ENCODE data around the gene FUT7. TPM values are rescaled to one million over a fixed set of nuclear protein-coding genes. Genes with fewer than 3 reads are reported as not detected.

The FUT7 gene
- total RNA-seq, 1 experiment from 2014 or later = not detected

DNA sequence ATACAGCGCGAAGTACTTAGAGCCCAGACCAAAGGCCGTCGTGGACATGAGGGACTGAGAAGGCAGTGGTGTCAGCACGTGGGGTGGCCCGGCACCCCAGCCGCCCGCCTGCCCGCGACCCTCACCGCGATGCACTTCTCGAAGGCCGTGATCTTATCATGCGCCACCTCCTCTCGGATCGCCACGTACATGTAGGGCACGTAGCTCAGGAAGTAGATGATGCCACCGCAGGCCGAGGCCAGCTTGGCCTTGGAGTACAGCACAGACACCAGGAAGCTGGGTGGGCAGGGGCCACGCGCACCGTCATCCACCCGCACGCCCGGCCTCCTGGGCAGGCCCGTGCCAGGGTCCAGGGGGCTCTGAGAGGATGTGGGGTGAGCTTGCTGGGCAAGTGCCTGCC, 14.8 kb downstream of the FUT7 start:
- no peak overlapping the region for H3K27ac ChIP-seq (ENCODE audit: low read depth, low read length)
- POLR2A ChIA-PET = no interaction called here
- H3K9me2 ChIP-seq (ENCODE audit: insufficient read depth) = no peaks in the 10 kb centered on the region
- H3K9me3 ChIP-seq (ENCODE audit: control insufficient read depth in 1 of 2, insufficient read depth in 1 of 2, low read depth in 1 of 2, low read length in 2 of 2) = no peaks in the 10 kb centered on the region
- H4K20me1 ChIP-seq (ENCODE audit: insufficient read depth) = no peaks in the 10 kb centered on the region
- H3K27me3 ChIP-seq (ENCODE audit: insufficient read depth, low read length) = no peaks in the 10 kb centered on the region
- CTCF ChIA-PET = interaction anchor here (1.2 kb wide), 1 partner anchor 12 kb away, joined by 4 read pairs; no protein-coding TSS in a partner anchor
- BruUV-seq (replicated peaks) = no TSS peak
- no peak overlapping the region for H3K4me2 ChIP-seq (ENCODE audit: low read length)
- H3K79me2 ChIP-seq (ENCODE audit: insufficient read depth, low read length) = no peaks in the 10 kb centered on the region
- no peak overlapping the region for H3K4me3 ChIP-seq (replicated peaks in 1 of 2; ENCODE audit: low read depth in 1 of 2, low read length in 2 of 2)
- no peak for TF ChIP-seq SRF (IDR thresholded peaks at IDR 0.05; ENCODE audit: low read depth)
- TF ChIP-seq ELF1 (IDR thresholded peaks at IDR 0.05; ENCODE audit: borderline replicate concordance, low read depth) = no peak
- TF ChIP-seq SIN3A (IDR thresholded peaks at IDR 0.05; ENCODE audit: low read depth) = no peak
- RAD21 ChIA-PET (ENCODE audit: low non-redundant PET in 1 of 2, low total read pairs in 2 of 2, uncharacterized antibody in 2 of 2, unreplicated experiment in 2 of 2) = no interaction called here
- ATAC-seq (no peak), DNase-seq (ENCODE audit: low read depth, low spot score) (no peak)
- intact Hi-C loops (cut with micrococcal nuclease) = no loop called here
- peaks cover 0 to under 1% of the 10 kb centered on the region in 2 experiments; a peak in 1 of 4 replicates for H3K4me1 ChIP-seq (ENCODE audit: control insufficient read depth in 1 of 2, insufficient read depth in 2 of 2, low read length in 2 of 2)
- H3K36me3 ChIP-seq (ENCODE audit: control insufficient read depth in 1 of 2, insufficient read depth in 2 of 2, low read length in 2 of 2) = peaks cover 19 to 27% of the 10 kb centered on the region in 2 experiments; a peak in 3 of 4 replicates
- H2AFZ ChIP-seq (ENCODE audit: low read depth, low read length, poor library complexity, severe bottlenecking) = no peak overlapping the region
- H3K9ac ChIP-seq (ENCODE audit: low read length) = no peak overlapping the region

DNA sequence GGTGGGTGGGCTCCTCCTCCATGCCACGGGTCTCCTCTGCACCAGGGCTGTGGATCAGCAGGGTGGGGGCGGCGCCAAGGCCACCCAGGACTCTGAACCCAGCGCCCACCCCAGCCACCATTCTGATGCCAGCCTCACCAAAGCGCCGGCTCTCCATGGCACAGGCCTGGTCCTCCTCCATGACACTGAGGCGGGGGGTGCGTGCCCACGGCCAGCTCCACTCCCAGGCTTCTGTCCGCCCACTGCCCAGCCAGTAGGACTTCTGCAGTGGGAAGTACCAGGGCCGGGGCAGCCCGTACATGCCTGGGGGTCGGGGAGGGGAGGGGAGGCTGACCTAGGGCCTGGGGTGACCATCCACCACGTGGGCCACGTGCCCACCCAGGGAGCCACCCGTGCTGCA, 15.5 kb downstream of the FUT7 start:
- Histone ChIP-seq H3K9me2 (ENCODE audit: insufficient read depth) (no peaks in the 10 kb centered on the region), H3K79me2 (ENCODE audit: insufficient read depth, low read length) (no peaks in the 10 kb centered on the region), H3K4me3 (replicated peaks in 1 of 2; ENCODE audit: low read depth in 1 of 2, low read length in 2 of 2) (no peak overlapping the region), H3K9ac (ENCODE audit: low read length) (no peak overlapping the region), H3K4me2 (ENCODE audit: low read length) (no peak overlapping the region), H3K36me3 (ENCODE audit: control insufficient read depth in 1 of 2, insufficient read depth in 2 of 2, low read length in 2 of 2) (peaks cover 22 to 28% of the 10 kb centered on the region in 2 experiments; a peak in 3 of 4 replicates), H3K27ac (ENCODE audit: low read depth, low read length) (no peak overlapping the region), H3K27me3 (ENCODE audit: insufficient read depth, low read length) (no peaks in the 10 kb centered on the region), H3K9me3 (ENCODE audit: control insufficient read depth in 1 of 2, insufficient read depth in 1 of 2, low read depth in 1 of 2, low read length in 2 of 2) (no peaks in the 10 kb centered on the region), H2AFZ (ENCODE audit: low read depth, low read length, poor library complexity, severe bottlenecking) (no peak overlapping the region), H3K4me1 (ENCODE audit: control insufficient read depth in 1 of 2, insufficient read depth in 2 of 2, low read length in 2 of 2) (no peaks in the 10 kb centered on the region), H4K20me1 (ENCODE audit: insufficient read depth) (no peaks in the 10 kb centered on the region)
- DNase-seq (ENCODE audit: low read depth, low spot score) (no peak), ATAC-seq (no peak)
- RAD21 ChIA-PET (ENCODE audit: low non-redundant PET in 1 of 2, low total read pairs in 2 of 2, uncharacterized antibody in 2 of 2, unreplicated experiment in 2 of 2) = no interaction called here
- TSS peak; percentile 18 for BruUV-seq (replicated peaks)
- intact Hi-C loops (cut with micrococcal nuclease) = no loop called here
- TF ChIP-seq CEBPB (IDR thresholded peaks at IDR 0.05; ENCODE audit: low read depth) = no peak
- TF ChIP-seq SIN3A (IDR thresholded peaks at IDR 0.05; ENCODE audit: low read depth) = no peak
- no peak for TF ChIP-seq ZNF274 (IDR thresholded peaks at IDR 0.05; ENCODE audit: low read depth, low read length)
- TF ChIP-seq, protein P1, sequence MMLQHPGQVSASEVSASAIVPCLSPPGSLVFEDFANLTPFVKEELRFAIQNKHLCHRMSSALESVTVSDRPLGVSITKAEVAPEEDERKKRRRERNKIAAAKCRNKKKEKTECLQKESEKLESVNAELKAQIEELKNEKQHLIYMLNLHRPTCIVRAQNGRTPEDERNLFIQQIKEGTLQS (IDR thresholded peaks at IDR 0.05) = no peak
- no peak for TF ChIP-seq SP1 (IDR thresholded peaks at IDR 0.05; ENCODE audit: low read depth)
- no peak for TF ChIP-seq FOSL1 (IDR thresholded peaks at IDR 0.05; ENCODE audit: low read depth)
- no peak for TF ChIP-seq RAD21 (IDR thresholded peaks at IDR 0.05; ENCODE audit: low read depth)
- TF ChIP-seq EZH2phosphoT487 (IDR thresholded peaks at IDR 0.05; ENCODE audit: borderline replicate concordance) = no peak
- no peak for TF ChIP-seq SRF (IDR thresholded peaks at IDR 0.05; ENCODE audit: low read depth)
- no peak for TF ChIP-seq EZH2 (IDR thresholded peaks at IDR 0.05)
- TF ChIP-seq ELF1 (IDR thresholded peaks at IDR 0.05; ENCODE audit: borderline replicate concordance, low read depth) = no peak
- CTCF ChIA-PET = interaction anchor here (1.2 kb wide), 1 partner anchor 13 kb away, joined by 4 read pairs; no protein-coding TSS in a partner anchor
- POLR2A ChIA-PET = no interaction called here
